IPS-20b (cell line): ENCODE data around the gene SERPINA6.

Experiments used
- H3K27ac ChIP-seq: one replicate; pipeline ENCODE4 v1.5.1; 2013; ENCODE audit warnings: low read length
- H3K27me3 ChIP-seq: 2 replicates; pipeline ENCODE4 v1.6.1; 2013; ENCODE audit warnings: mild to moderate bottlenecking, low read length, inconsistent platforms; ENCODE audit not compliant: insufficient read depth
- H3K36me3 ChIP-seq: 2 replicates; pipeline ENCODE4 v1.6.1; 2013; ENCODE audit warnings: low read depth, mild to moderate bottlenecking, inconsistent platforms, low read length, moderate library complexity; ENCODE audit not compliant: insufficient read depth
- H3K4me1 ChIP-seq: 2 replicates; pipeline ENCODE4 v1.6.1; 2013; ENCODE audit warnings: mild to moderate bottlenecking, control low read depth, inconsistent platforms, low read length, moderate library complexity; ENCODE audit not compliant: insufficient read depth
- H3K4me3 ChIP-seq: 2 replicates; pipeline ENCODE4 v1.5.1; 2013; ENCODE audit warnings: mild to moderate bottlenecking, low read length, inconsistent platforms
- H3K9ac ChIP-seq: 2 replicates; pipeline ENCODE4 v1.6.1; 2013; ENCODE audit warnings: low read depth, mild to moderate bottlenecking, inconsistent platforms, low read length, moderate library complexity
- H3K9me3 ChIP-seq: 2 replicates; pipeline ENCODE4 v1.6.1; 2013; ENCODE audit warnings: mild to moderate bottlenecking, low read depth, low read length, inconsistent platforms; ENCODE audit not compliant: insufficient read depth

Gene SERPINA6

DNA sequence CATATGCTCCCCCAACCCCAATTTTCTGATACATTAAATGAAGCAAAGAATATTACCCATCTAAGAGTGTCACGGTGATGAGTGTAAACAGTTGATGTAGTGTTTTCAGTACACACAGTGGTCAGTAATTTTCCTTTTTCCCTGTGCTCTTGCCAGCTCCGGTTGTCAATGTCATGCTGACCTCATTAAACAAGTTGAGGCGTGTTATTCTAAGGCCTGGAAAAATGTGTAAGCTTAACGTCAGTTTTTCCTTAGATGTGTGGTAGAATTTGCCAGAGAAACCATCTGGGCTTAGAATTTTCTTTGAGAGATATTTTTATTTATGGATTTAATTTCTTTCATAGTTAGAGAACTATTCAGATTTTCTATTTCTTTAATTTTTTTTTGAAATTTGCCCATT lies 11.7 kb upstream of the SERPINA6 start:
- Histone ChIP-seq H3K4me1 (no peaks in the 10 kb centered on the region), H3K27ac (no peak overlapping the region), H3K27me3 (no peaks in the 10 kb centered on the region), H3K36me3 (no peaks in the 10 kb centered on the region), H3K4me3 (no peak overlapping the region), H3K9me3 (no peaks in the 10 kb centered on the region), H3K9ac (no peak overlapping the region)

- Histone ChIP-seq H3K9me3 (no peaks in the 10 kb centered on the region), H3K4me3 (no peak overlapping the region), H3K9ac (no peak overlapping the region), H3K27me3 (no peaks in the 10 kb centered on the region), H3K36me3 (no peaks in the 10 kb centered on the region), H3K4me1 (no peaks in the 10 kb centered on the region), H3K27ac (no peak overlapping the region)
Measured at GRCh38 chr14:94332587-94332986, 9.5 kb upstream of the SERPINA6 start.

DNA sequence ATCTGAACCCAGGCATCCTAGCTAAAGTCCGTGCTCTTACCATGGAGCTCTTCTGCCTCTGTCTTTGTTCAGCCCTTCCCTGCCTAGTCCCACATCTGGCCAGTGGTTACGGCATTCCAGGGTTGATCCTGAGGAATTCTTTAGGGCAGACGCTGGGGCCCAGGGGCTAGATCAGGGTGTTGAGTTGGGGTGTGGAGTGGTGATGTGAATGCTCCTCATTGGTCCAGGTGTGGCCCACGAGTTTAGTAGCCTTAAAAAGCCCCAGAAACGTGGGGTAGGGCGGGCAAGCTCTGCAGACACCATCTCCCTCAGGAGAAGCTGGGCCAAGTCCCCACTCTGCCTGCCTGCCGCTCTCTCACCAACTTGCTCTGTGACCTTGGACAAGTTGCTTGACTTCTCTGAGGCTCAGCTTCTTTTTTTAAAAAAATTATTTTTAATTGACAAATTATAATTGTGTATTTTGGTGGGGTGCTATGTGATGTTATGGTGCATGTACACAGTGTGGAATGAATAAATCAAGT lies 9.0 kb upstream of the SERPINA6 start:
- H3K27ac ChIP-seq = no peak overlapping the region
- no peaks in the 10 kb centered on the region for H3K36me3 ChIP-seq
- H3K27me3 ChIP-seq = no peaks in the 10 kb centered on the region
- H3K4me1 ChIP-seq = no peaks in the 10 kb centered on the region
- no peak overlapping the region for H3K9ac ChIP-seq
- H3K9me3 ChIP-seq = no peaks in the 10 kb centered on the region
- no peak overlapping the region for H3K4me3 ChIP-seq

DNA sequence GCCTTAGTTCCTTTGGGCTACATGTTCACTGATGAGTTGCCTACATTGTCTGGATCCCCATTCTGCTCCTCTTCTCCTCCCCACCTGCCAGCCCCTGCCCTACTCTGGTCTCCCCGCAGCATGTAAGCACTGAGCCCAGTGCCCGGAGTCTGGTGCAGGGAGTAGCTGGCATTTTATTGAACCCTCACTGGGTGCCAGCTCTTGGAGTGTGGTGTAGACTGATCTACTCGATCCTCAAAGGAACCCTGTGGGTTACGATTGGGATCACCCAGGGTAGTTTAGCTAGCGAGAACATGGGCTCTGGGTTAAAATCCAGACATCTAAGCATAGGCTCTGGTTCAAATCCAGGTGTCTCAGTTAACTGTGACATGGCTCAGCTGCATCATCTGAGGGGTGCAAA lies 8.3 kb upstream of the SERPINA6 start:
- H3K9me3 ChIP-seq = no peaks in the 10 kb centered on the region

DNA sequence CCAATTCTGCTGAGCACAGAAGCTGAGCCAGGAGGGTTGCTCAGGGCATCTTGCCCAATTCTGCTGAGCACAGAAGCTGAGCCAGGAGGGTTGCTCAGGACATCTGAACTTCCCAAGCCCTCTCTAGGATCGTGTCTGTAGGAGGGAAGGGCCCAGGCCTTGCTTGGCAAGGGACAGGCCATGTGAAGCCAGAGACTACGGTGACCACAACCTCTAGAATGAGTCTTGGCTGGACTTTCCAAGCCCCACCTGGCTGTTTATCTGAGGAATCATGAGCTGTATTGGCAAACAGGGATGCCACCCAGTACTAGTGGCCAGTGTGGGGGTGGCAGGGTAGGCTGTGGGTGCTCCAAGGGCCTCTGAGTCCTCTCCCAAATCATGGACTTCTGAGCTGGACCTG lies 7.7 kb upstream of the SERPINA6 start:
- Histone ChIP-seq H3K4me1 (no peaks in the 10 kb centered on the region), H3K36me3 (no peaks in the 10 kb centered on the region), H3K4me3 (no peak overlapping the region), H3K9me3 (no peaks in the 10 kb centered on the region), H3K27ac (no peak overlapping the region), H3K27me3 (no peaks in the 10 kb centered on the region), H3K9ac (no peak overlapping the region)

More for the DNA sequence above, 8.3 kb upstream of the SERPINA6 start:
- H3K36me3 ChIP-seq = no peaks in the 10 kb centered on the region
- H3K9ac ChIP-seq = no peak overlapping the region
- H3K27ac ChIP-seq = no peak overlapping the region
- no peaks in the 10 kb centered on the region for H3K27me3 ChIP-seq
- H3K4me3 ChIP-seq = no peak overlapping the region
- H3K4me1 ChIP-seq = no peaks in the 10 kb centered on the region

DNA sequence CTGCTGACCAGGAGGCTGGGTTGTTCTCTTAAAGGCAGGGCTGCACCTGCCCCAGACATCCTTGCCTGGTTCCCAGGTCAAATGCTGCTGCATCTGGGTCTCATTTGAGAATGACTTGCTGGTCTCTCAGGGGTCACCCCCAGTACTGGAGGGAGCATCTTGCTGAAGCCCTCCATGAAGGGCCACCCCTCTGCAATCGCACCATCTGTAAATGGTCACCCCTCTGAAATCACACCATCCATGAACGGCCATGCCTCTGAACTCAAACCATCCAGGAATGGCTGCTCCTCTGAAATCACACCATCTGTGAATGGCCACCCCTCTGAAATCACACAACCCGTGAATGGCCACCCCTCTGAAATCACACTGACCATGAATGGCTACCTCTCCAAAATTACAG lies 7.3 kb upstream of the SERPINA6 start:
- no peaks in the 10 kb centered on the region for H3K36me3 ChIP-seq
- no peak overlapping the region for H3K9ac ChIP-seq
- H3K4me1 ChIP-seq = no peaks in the 10 kb centered on the region
- H3K4me3 ChIP-seq = no peak overlapping the region
- no peaks in the 10 kb centered on the region for H3K27me3 ChIP-seq
- no peaks in the 10 kb centered on the region for H3K9me3 ChIP-seq
- H3K27ac ChIP-seq = no peak overlapping the region

GRCh38 chr14:94329857-94330256 lies 6.7 kb upstream of the SERPINA6 start:
- Histone ChIP-seq H3K27me3 (no peaks in the 10 kb centered on the region), H3K4me3 (no peak overlapping the region), H3K9me3 (no peaks in the 10 kb centered on the region), H3K36me3 (no peaks in the 10 kb centered on the region), H3K9ac (no peak overlapping the region), H3K4me1 (no peaks in the 10 kb centered on the region), H3K27ac (no peak overlapping the region)

GRCh38 chr14:94328196-94328595 lies 5.1 kb upstream of the SERPINA6 start:
- no peak overlapping the region for H3K9ac ChIP-seq
- no peak overlapping the region for H3K27ac ChIP-seq
- no peaks in the 10 kb centered on the region for H3K9me3 ChIP-seq
- no peaks in the 10 kb centered on the region for H3K36me3 ChIP-seq
- no peaks in the 10 kb centered on the region for H3K27me3 ChIP-seq
- no peaks in the 10 kb centered on the region for H3K4me1 ChIP-seq
- H3K4me3 ChIP-seq = no peak overlapping the region

GRCh38 chr14:94321421-94322271 lies 1.5 kb downstream of the SERPINA6 start:
- Histone ChIP-seq H3K36me3 (no peaks in the 10 kb centered on the region), H3K9me3 (no peaks in the 10 kb centered on the region), H3K9ac (no peak overlapping the region), H3K4me3 (no peak overlapping the region), H3K27ac (no peak overlapping the region), H3K4me1 (no peaks in the 10 kb centered on the region), H3K27me3 (no peaks in the 10 kb centered on the region)

GRCh38 chr14:94320243-94320642 lies 2.9 kb downstream of the SERPINA6 start:
- Histone ChIP-seq H3K27ac (no peak overlapping the region), H3K9ac (no peak overlapping the region), H3K4me1 (no peaks in the 10 kb centered on the region), H3K36me3 (no peaks in the 10 kb centered on the region), H3K9me3 (no peaks in the 10 kb centered on the region), H3K4me3 (no peak overlapping the region), H3K27me3 (no peaks in the 10 kb centered on the region)

- no peaks in the 10 kb centered on the region for H3K27me3 ChIP-seq
- no peak overlapping the region for H3K9ac ChIP-seq
- no peaks in the 10 kb centered on the region for H3K4me1 ChIP-seq
- no peak overlapping the region for H3K4me3 ChIP-seq
- no peaks in the 10 kb centered on the region for H3K36me3 ChIP-seq
- H3K9me3 ChIP-seq = no peaks in the 10 kb centered on the region
- no peak overlapping the region for H3K27ac ChIP-seq
Measured at GRCh38 chr14:94317259-94317658, 5.9 kb downstream of the SERPINA6 start.

- Histone ChIP-seq H3K9ac (no peak overlapping the region), H3K27ac (no peak overlapping the region), H3K27me3 (no peaks in the 10 kb centered on the region), H3K4me1 (no peaks in the 10 kb centered on the region), H3K36me3 (no peaks in the 10 kb centered on the region), H3K4me3 (no peak overlapping the region), H3K9me3 (no peaks in the 10 kb centered on the region)
Measured at GRCh38 chr14:94316692-94317091, 6.4 kb downstream of the SERPINA6 start.
